ENCODE data around the gene DTX3L. TPM values are rescaled to one million over a fixed set of nuclear protein-coding genes. Genes with fewer than 3 reads are reported as not detected.

DTX3L gene
- total and polyA plus RNA-seq, 9 of the 15 experiments (the other 6 are each of a cell fraction or from before 2014, with no cell fraction given): 2.3 to 6.5 (median 3.0) TPM

- POLR2A ChIA-PET: interaction anchor here (0.6 kb wide), 1 partner anchor 270 kb away, joined by 3 read pairs; no protein-coding TSS in a partner anchor
- no peak for FAIRE-seq
- intact Hi-C loops (cut with micrococcal nuclease) (no loop called here), in situ Hi-C loops (cut with MboI) (no loop called here)
- BruUV-seq (replicated peaks): no TSS peak
- no peak overlapping the region for H2AFZ ChIP-seq (ENCODE audit: low read depth, low read length)
- no peaks in the 10 kb centered on the region for H3K9me1 ChIP-seq (ENCODE audit: control insufficient read depth, insufficient read depth, low read length)
- H3K4me1 ChIP-seq (replicated peaks in 1 of 2; ENCODE audit: control insufficient read depth in 2 of 2, insufficient read depth in 2 of 2, low read length in 2 of 2): no peaks in the 10 kb centered on the region
- H3K79me2 ChIP-seq (ENCODE audit: control insufficient read depth, insufficient read depth, low read length): no peaks in the 10 kb centered on the region
- CTCF ChIA-PET (ENCODE audit: low intra/inter-chr PET ratio): no interaction called here
- no peak overlapping the region for H3K4me3 ChIP-seq
- no peak overlapping the region for H3K4me2 ChIP-seq (ENCODE audit: insufficient read depth, low read length)
- H3K27ac ChIP-seq (ENCODE audit: extremely low read depth, low read depth, low read length): no peak overlapping the region
- no peaks in the 10 kb centered on the region for H4K20me1 ChIP-seq (replicated peaks; ENCODE audit: control insufficient read depth, insufficient read depth, low read length)
- WGBS (ENCODE audit: insufficient coverage, low coverage, missing lambda C conversion rate): 63% methylated on average over 1 of the region's 1 CpG
- no peak for DNase-seq (ENCODE audit: extremely low read depth in 1 of 4, low spot score in 3 of 4)
- H3K9ac ChIP-seq (ENCODE audit: insufficient read depth in 1 of 2, low read depth in 2 of 2, low read length in 2 of 2): no peak overlapping the region
- H3K27me3 ChIP-seq (ENCODE audit: control insufficient read depth in 2 of 2, insufficient read depth in 2 of 2, low read length in 2 of 2): no peaks in the 10 kb centered on the region
- no peaks in the 10 kb centered on the region for H3K36me3 ChIP-seq (ENCODE audit: control insufficient read depth, insufficient read depth, low read length)
- no peak for ATAC-seq
- H3K9me3 ChIP-seq (replicated peaks; ENCODE audit: control insufficient read depth, insufficient read depth, low read depth, low read length): no peaks in the 10 kb centered on the region
- TF ChIP-seq ETV1 (tag; conservative IDR thresholded peaks at IDR 0.05; ENCODE audit: low read depth): no peak
- TF ChIP-seq, protein P1, sequence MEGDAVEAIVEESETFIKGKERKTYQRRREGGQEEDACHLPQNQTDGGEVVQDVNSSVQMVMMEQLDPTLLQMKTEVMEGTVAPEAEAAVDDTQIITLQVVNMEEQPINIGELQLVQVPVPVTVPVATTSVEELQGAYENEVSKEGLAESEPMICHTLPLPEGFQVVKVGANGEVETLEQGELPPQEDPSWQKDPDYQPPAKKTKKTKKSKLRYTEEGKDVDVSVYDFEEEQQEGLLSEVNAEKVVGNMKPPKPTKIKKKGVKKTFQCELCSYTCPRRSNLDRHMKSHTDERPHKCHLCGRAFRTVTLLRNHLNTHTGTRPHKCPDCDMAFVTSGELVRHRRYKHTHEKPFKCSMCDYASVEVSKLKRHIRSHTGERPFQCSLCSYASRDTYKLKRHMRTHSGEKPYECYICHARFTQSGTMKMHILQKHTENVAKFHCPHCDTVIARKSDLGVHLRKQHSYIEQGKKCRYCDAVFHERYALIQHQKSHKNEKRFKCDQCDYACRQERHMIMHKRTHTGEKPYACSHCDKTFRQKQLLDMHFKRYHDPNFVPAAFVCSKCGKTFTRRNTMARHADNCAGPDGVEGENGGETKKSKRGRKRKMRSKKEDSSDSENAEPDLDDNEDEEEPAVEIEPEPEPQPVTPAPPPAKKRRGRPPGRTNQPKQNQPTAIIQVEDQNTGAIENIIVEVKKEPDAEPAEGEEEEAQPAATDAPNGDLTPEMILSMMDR (IDR thresholded peaks at IDR 0.05 in 2 of 3, conservative IDR thresholded peaks at IDR 0.05 in 1 of 3; ENCODE audit: insufficient read depth in 2 of 3, low read depth in 1 of 3, low read length in 3 of 3): no peak
- no peak for TF ChIP-seq TAF9B (IDR thresholded peaks at IDR 0.05; ENCODE audit: partially characterized antibody)
- no peak for TF ChIP-seq ZHX1 (conservative IDR thresholded peaks at IDR 0.05; ENCODE audit: low read length)
- TF ChIP-seq NR1H2 (CRISPR knock-in tag; IDR thresholded peaks at IDR 0.05): no peak
- no peak for TF ChIP-seq HOXB6 (CRISPR knock-in tag; IDR thresholded peaks at IDR 0.05; ENCODE audit: borderline replicate concordance)
- no peak for TF ChIP-seq BDP1 (IDR thresholded peaks at IDR 0.05; ENCODE audit: insufficient read depth, insufficient read length)
- no peak for TF ChIP-seq ZFP91 (CRISPR knock-in tag; IDR thresholded peaks at IDR 0.05)
- TF ChIP-seq ZNF740 (CRISPR knock-in tag; IDR thresholded peaks at IDR 0.05): no peak
- TF ChIP-seq ZNF740 (tag; IDR thresholded peaks at IDR 0.05): no peak
- no peak for TF ChIP-seq U2AF2 (optimal IDR thresholded peaks at IDR 0.05; ENCODE audit: low read depth, low read length)
- no peak for TF ChIP-seq EP400 (IDR thresholded peaks at IDR 0.05)
- TF ChIP-seq PRPF4 (IDR thresholded peaks at IDR 0.05; ENCODE audit: insufficient read depth, low read depth, low read length, poor library complexity, severe bottlenecking): no peak
- no peak for TF ChIP-seq ZNF175 (CRISPR knock-in tag; IDR thresholded peaks at IDR 0.05; ENCODE audit: low read depth)
These were observed 15.5 kb upstream of the DTX3L start for GRCh38 chr3:122548619-122549018.

All from K562 (cell line).